Muscle of arm (tissue), 14 donors: ENCODE measurements around the gene ZBTB8B. TPM values are rescaled to one million over a fixed set of nuclear protein-coding genes. Genes with fewer than 3 reads are reported as not detected.
"Not testable (repeated sequence)": the region's sequence is repeated elsewhere in the genome, so short reads cannot be mapped to it uniquely, and the experiment has no call there.

Experiments
- DNase-seq: peaks from one replicate; pipeline ENCODE4 v3.0.0-alpha.2; 2013
- long read RNA-seq, 11 donors: transcript quantifications; one replicate each; lab custom pipeline, GENCODE V29; 2026
- polyA plus RNA-seq, 12 donors: library from polyadenylated mRNA; unstranded; fragments of 120-200 nt; gene quantifications; one replicate each; pipeline ENCODE4 v1.2.1, GENCODE V29; 2013; ENCODE audit not compliant: insufficient read length in 12 of 12

The ZBTB8B gene
- under 1 TPM in 10 of 12 donors, not detected in 2; 0.07 to 0.25 (median 0.14) TPM for polyA plus RNA-seq
- long read RNA-seq, donor 1 = 0 reads
- long read RNA-seq, donor 2 = 0 reads
- long read RNA-seq, donor 3 = 0 reads
- long read RNA-seq, donor 4 = 0 reads
- long read RNA-seq, donor 5 = 0 reads
- long read RNA-seq, donor 6 = 0 reads
- long read RNA-seq, donor 7 = 0 reads
- long read RNA-seq, donor 8 = 0 reads
- long read RNA-seq, donor 9 = 0 reads
- long read RNA-seq, donor 10 = 0 reads
- long read RNA-seq, donor 11 = 0 reads

GRCh38 chr1:32464716-32465577, at the start of gene ZBTB8B:
ZBTB8B (plus strand) TSS chr1:32465072; CDS start chr1:32470625, 5,553 bp downstream.
- peak; percentile 77 for DNase-seq

GRCh38 chr1:32421775-32422174, 43.1 kb upstream of the ZBTB8B start:
- no peak for DNase-seq

GRCh38 chr1:32426489-32427255, 38.2 kb upstream of the ZBTB8B start:
- DNase-seq = peak; percentile 9

GRCh38 chr1:32427264-32427963, 37.5 kb upstream of the ZBTB8B start:
- no peak for DNase-seq

- DNase-seq = no peak
Observed at GRCh38 chr1:32431736-32432400, 33.0 kb upstream of the ZBTB8B start.

- DNase-seq = no peak
Observed at GRCh38 chr1:32438136-32438535, 26.7 kb upstream of the ZBTB8B start.

GRCh38 chr1:32438777-32439176, 26.1 kb upstream of the ZBTB8B start:
- not testable (repeated sequence) for DNase-seq

- DNase-seq = not testable (repeated sequence)
Observed at GRCh38 chr1:32441467-32441866, 23.4 kb upstream of the ZBTB8B start.

- no peak for DNase-seq
Observed at GRCh38 chr1:32447469-32448185, 17.2 kb upstream of the ZBTB8B start.

- DNase-seq = peak; percentile 38
Observed at GRCh38 chr1:32448186-32448772, 16.6 kb upstream of the ZBTB8B start.

- no peak for DNase-seq
Observed at GRCh38 chr1:32448773-32449456, 16.0 kb upstream of the ZBTB8B start.

GRCh38 chr1:32449457-32449831, 15.4 kb upstream of the ZBTB8B start:
- DNase-seq = not testable (repeated sequence)

- no peak for DNase-seq
Observed at GRCh38 chr1:32454726-32455125, 10.1 kb upstream of the ZBTB8B start.

GRCh38 chr1:32455958-32456357, 8.9 kb upstream of the ZBTB8B start:
- DNase-seq = no peak

GRCh38 chr1:32458798-32459197, 6.1 kb upstream of the ZBTB8B start:
- not testable (repeated sequence) for DNase-seq

GRCh38 chr1:32462977-32463376, 1.9 kb upstream of the ZBTB8B start:
- not testable (repeated sequence) for DNase-seq

- DNase-seq = no peak
Observed at GRCh38 chr1:32464191-32464715, 619 bp upstream of the ZBTB8B start.

- DNase-seq = no peak
Observed at GRCh38 chr1:32465578-32465933, 684 bp downstream of the ZBTB8B start.

- DNase-seq = no peak
Observed at GRCh38 chr1:32466761-32467160, 1.9 kb downstream of the ZBTB8B start.
